ENCODE data around the gene TOX3.

The TOX3 gene

GRCh38 chr16:52498328-52499059 lies 48.4 kb downstream of the TOX3 start:
- H3K4me3 Mint-ChIP-seq, result no peak overlapping the region
- no peak overlapping the region for H3K27ac Mint-ChIP-seq
- H3K27me3 Mint-ChIP-seq (ENCODE audit: low read depth, poor library complexity), result no peaks in the 10 kb centered on the region
- DNase-seq, result no peak
- H3K4me1 Mint-ChIP-seq, result no peaks in the 10 kb centered on the region
- TF ChIP-seq, protein P1, sequence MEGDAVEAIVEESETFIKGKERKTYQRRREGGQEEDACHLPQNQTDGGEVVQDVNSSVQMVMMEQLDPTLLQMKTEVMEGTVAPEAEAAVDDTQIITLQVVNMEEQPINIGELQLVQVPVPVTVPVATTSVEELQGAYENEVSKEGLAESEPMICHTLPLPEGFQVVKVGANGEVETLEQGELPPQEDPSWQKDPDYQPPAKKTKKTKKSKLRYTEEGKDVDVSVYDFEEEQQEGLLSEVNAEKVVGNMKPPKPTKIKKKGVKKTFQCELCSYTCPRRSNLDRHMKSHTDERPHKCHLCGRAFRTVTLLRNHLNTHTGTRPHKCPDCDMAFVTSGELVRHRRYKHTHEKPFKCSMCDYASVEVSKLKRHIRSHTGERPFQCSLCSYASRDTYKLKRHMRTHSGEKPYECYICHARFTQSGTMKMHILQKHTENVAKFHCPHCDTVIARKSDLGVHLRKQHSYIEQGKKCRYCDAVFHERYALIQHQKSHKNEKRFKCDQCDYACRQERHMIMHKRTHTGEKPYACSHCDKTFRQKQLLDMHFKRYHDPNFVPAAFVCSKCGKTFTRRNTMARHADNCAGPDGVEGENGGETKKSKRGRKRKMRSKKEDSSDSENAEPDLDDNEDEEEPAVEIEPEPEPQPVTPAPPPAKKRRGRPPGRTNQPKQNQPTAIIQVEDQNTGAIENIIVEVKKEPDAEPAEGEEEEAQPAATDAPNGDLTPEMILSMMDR (IDR thresholded peaks at IDR 0.05), result no peak
- no peaks in the 10 kb centered on the region for H3K36me3 Mint-ChIP-seq (ENCODE audit: low read depth)
- H3K9me3 Mint-ChIP-seq, result no peaks in the 10 kb centered on the region

GRCh38 chr16:52497067-52497816 lies 49.7 kb downstream of the TOX3 start:
- no peaks in the 10 kb centered on the region for H3K27me3 Mint-ChIP-seq (ENCODE audit: low read depth, poor library complexity)
- no peak overlapping the region for H3K4me3 Mint-ChIP-seq
- no peak for DNase-seq
- no peaks in the 10 kb centered on the region for H3K36me3 Mint-ChIP-seq (ENCODE audit: low read depth)
- no peak overlapping the region for H3K27ac Mint-ChIP-seq
- TF ChIP-seq, protein P1 (IDR thresholded peaks at IDR 0.05), result no peak
- H3K9me3 Mint-ChIP-seq, result no peaks in the 10 kb centered on the region
- H3K4me1 Mint-ChIP-seq, result no peaks in the 10 kb centered on the region

GRCh38 chr16:52496051-52496876 lies 50.7 kb downstream of the TOX3 start:
- no peak overlapping the region for H3K4me3 Mint-ChIP-seq
- H3K9me3 Mint-ChIP-seq, result no peaks in the 10 kb centered on the region
- H3K4me1 Mint-ChIP-seq, result no peaks in the 10 kb centered on the region
- no peaks in the 10 kb centered on the region for H3K27me3 Mint-ChIP-seq (ENCODE audit: low read depth, poor library complexity)
- no peak for DNase-seq
- TF ChIP-seq, protein P1 (IDR thresholded peaks at IDR 0.05), result no peak
- H3K27ac Mint-ChIP-seq, result no peak overlapping the region
- no peaks in the 10 kb centered on the region for H3K36me3 Mint-ChIP-seq (ENCODE audit: low read depth)

- Mint-ChIP-seq H3K27ac (no peak overlapping the region), H3K36me3 (ENCODE audit: low read depth) (no peaks in the 10 kb centered on the region), H3K4me3 (no peak overlapping the region), H3K4me1 (no peaks in the 10 kb centered on the region), H3K9me3 (no peaks in the 10 kb centered on the region), H3K27me3 (ENCODE audit: low read depth, poor library complexity) (no peaks in the 10 kb centered on the region)
- TF ChIP-seq, protein P1 (IDR thresholded peaks at IDR 0.05), result no peak
- no peak for DNase-seq
Measured at GRCh38 chr16:52494621-52495020, 52.3 kb downstream of the TOX3 start.

GRCh38 chr16:52494145-52494544 lies 52.8 kb downstream of the TOX3 start:
- Mint-ChIP-seq H3K27me3 (ENCODE audit: low read depth, poor library complexity) (no peaks in the 10 kb centered on the region), H3K36me3 (ENCODE audit: low read depth) (no peaks in the 10 kb centered on the region), H3K4me1 (no peaks in the 10 kb centered on the region), H3K4me3 (no peak overlapping the region), H3K27ac (no peak overlapping the region), H3K9me3 (no peaks in the 10 kb centered on the region)
- DNase-seq, result no peak
- TF ChIP-seq, protein P1 (IDR thresholded peaks at IDR 0.05), result no peak
